Activated naive CD4-positive, alpha-beta T cell treated with anti-CD3 and anti-CD28 coated beads, Interleukin-2, amount 50 U/mL, for 24 hours (primary cell): ENCODE results near the gene KDM2A.

Source experiments
- H3K27ac Mint-ChIP-seq: one replicate; pipeline ENCODE4 v1.8.0; 2021; ENCODE audit warnings: mild to moderate bottlenecking, mixed read lengths
- H3K27me3 Mint-ChIP-seq: one replicate; pipeline ENCODE4 v1.8.0; 2021; ENCODE audit warnings: mixed read lengths
- H3K36me3 Mint-ChIP-seq: one replicate; pipeline ENCODE4 v1.8.0; 2021; ENCODE audit warnings: mixed read lengths
- H3K4me1 Mint-ChIP-seq: one replicate; pipeline ENCODE4 v1.8.0; 2021; ENCODE audit warnings: mixed read lengths
- H3K4me3 Mint-ChIP-seq: one replicate; pipeline ENCODE4 v1.8.0; 2021; ENCODE audit warnings: mild to moderate bottlenecking, mixed read lengths
- H3K9me3 Mint-ChIP-seq: one replicate; pipeline ENCODE4 v1.8.0; 2021; ENCODE audit warnings: mixed read lengths

Gene KDM2A

DNA sequence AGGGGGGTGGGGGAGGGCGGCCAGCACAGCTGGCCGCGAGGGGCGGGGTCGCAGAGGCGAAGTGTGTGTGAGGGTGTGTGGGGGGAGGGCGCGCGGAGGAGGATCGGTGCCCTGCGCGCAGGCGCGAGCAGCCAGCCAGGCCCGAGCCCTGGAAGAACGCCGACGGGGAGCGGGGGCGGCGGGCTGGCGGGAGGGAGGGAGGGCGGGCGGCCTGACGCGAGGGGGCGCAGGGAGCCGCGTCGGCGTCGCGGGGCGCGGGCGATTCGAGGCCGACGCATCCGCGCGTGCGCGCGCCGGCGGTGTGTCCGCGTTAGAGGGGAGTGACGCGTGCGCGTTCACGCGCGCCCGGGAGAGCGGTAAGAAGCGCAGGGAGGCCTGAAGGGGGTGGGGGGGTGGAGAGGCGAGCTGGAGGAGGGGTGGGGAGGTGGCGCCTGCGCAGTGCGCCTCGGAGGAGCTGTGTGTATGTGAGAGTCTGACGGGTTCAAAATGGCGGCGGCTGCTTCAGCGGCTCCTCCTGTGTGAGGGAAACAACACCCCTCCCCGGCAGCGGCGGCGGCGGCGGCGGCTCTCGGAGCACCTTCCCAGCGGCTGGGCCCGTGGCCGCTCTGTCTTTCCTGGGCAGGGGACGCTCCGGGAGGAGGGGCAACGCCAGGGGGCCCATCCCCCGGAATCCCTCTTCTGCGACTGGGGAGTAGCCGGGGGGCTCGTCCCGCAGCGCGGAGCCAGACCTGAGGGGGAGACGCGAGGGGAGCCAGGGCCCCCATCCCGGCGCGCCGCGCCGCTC lies at the start of gene KDM2A:
Gene KDM2A, plus strand, starts transcription at position 463 of the 784 bp plus-strand sequence. CDS start 2,054 bp downstream, outside the sequence.
- H3K9me3 Mint-ChIP-seq = no peaks in the 10 kb centered on the region
- peaks cover 8% of the 10 kb centered on the region for H3K36me3 Mint-ChIP-seq
- H3K27me3 Mint-ChIP-seq = no peaks in the 10 kb centered on the region
- H3K27ac Mint-ChIP-seq = peak within 1 kb of the TSS; percentile 97
- peaks cover 36% of the 10 kb centered on the region for H3K4me1 Mint-ChIP-seq
- H3K4me3 Mint-ChIP-seq = peak within 1 kb of the TSS; percentile 99

DNA sequence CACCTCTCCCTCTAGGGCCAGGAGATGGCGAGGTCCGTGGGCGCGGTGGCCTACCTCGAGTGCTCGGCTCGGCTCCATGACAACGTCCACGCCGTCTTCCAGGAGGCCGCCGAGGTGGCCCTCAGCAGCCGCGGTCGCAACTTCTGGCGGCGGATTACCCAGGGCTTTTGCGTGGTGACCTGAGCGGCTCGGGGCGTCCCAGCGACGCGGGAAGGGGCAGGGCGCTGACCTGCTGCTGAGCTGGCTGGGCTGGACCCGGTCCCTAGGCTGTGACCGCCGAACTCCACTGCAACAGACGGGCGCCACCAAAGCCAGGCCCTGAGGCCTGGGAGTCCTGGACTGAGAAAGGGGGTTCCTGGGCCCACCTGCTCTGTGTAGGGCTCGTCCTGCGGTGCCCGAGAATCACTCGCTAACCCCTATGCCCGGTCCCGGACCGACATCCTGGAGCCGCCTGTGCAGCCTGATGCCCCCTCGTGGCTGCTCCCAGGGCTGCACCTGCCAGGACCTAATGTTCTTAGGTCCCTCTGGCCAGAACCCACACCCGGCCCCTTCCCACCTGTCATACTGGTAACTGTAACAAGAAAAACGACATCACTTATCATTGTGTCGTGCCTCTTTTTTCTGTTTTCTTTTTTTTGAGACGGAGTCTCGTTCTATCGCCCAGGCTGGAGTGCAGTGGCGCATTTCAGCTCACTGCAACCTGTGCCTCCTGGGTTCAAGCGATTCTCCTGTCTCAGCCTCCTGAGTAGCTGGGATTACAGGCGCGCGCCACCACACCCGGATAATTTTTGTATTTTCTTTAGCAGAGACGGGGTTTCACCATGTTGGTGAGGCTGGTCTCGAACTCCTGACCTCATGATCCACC lies 47.4 kb upstream of the KDM2A start:
- H3K27me3 Mint-ChIP-seq = no peaks in the 10 kb centered on the region
- H3K4me3 Mint-ChIP-seq = peak overlapping the region; percentile 58
- no peak overlapping the region for H3K27ac Mint-ChIP-seq
- H3K4me1 Mint-ChIP-seq = peaks cover 3% of the 10 kb centered on the region
- H3K9me3 Mint-ChIP-seq = no peaks in the 10 kb centered on the region
- no peaks in the 10 kb centered on the region for H3K36me3 Mint-ChIP-seq

DNA sequence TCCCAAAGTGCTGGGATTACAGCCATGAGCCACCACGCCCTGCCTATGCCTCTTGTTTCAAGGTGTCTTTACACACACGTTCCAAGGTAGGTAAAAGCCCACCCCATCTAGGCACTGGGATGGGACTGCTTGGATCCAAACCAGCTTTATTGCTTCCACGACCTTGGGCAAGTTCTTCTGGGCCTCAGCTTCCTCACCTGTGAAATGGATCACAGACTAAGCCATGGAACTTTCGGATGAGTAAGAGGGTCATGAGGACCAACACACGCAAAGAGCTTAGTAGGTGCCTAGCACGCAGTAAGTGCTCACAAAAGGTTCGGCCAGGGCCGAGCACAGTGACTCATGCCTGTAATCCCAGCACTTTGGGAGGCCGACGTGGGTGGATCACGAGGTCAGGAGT lies 46.8 kb upstream of the KDM2A start:
- Mint-ChIP-seq H3K27ac (no peak overlapping the region), H3K27me3 (no peaks in the 10 kb centered on the region), H3K9me3 (no peaks in the 10 kb centered on the region), H3K36me3 (no peaks in the 10 kb centered on the region), H3K4me3 (no peak overlapping the region), H3K4me1 (peaks cover 3% of the 10 kb centered on the region)

DNA sequence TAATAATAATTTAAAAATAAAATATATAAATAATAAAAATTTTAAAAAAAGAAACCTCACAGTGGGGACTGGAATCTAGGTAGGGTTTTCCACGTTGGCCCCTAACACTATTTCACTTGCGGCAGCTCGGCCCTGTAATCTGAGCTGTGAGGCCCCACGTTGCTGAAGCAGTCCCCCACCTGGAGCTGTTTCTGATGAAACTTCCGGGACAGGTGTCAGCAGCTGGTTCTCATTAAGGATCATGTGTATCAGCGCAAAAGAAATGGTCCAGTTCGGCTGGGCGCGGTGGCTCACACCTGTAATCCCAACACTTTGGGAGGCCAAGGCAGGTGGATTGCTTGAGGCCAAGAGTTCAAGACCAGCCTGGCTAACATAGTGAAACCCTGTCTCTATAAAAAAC lies 45.2 kb upstream of the KDM2A start:
- Mint-ChIP-seq H3K27ac (no peak overlapping the region), H3K4me3 (no peak overlapping the region), H3K9me3 (no peaks in the 10 kb centered on the region), H3K36me3 (no peaks in the 10 kb centered on the region), H3K27me3 (no peaks in the 10 kb centered on the region), H3K4me1 (peaks cover 3% of the 10 kb centered on the region)

DNA sequence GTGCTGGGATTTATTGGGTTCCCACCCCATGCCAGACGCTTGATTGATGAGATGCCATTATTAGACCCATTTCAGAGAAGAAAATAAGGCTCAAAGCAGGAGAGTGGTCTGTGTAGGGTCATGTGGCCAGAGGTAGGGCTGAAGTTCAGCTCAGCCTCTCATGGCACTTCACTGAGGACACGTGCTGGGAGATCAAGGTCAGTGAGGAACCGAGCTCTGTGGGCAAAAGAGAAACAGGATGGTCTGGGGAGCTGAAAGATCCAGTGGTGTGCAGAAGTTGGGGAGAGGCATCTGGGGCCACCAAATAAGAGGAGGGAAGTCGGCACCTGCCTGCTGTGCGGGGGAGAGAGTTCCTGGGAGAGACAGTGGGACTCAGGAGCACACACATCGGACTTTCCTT lies 42.9 kb upstream of the KDM2A start:
- Mint-ChIP-seq H3K4me1 (peaks cover 3% of the 10 kb centered on the region), H3K9me3 (no peaks in the 10 kb centered on the region), H3K27me3 (no peaks in the 10 kb centered on the region), H3K36me3 (no peaks in the 10 kb centered on the region), H3K27ac (no peak overlapping the region), H3K4me3 (no peak overlapping the region)

DNA sequence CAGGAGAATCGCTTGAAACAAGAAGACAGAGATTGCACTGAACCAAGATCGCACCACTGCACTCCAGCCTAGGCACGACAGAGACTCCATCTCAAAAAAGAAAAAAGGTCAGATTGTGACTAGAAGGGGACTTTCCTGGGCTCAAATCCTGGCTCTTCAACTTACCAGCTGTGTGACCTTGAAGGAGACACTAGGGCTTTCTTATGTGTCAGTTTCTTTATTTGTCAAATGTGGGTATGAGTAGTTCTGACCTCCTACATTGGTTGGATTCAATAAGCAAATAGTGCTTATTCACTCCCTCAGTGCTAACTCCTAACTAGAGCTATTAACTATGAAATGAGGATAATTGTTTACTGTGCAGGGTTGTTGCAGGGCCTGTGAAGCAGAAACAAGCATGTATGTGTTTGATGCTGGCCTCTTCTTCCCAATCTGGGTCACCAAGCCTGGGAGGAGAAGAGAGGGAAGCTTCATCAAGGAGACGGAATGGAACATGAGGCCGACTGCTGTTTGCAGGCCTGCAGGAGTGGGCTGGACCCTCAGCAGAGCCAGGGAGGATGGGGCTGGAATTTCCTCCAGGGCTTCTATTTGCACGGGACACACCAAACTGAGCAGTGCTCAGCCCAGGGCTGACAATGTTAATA lies 39.9 kb upstream of the KDM2A start:
- H3K36me3 Mint-ChIP-seq = no peaks in the 10 kb centered on the region
- no peak overlapping the region for H3K4me3 Mint-ChIP-seq
- H3K4me1 Mint-ChIP-seq = peaks cover 10% of the 10 kb centered on the region
- no peaks in the 10 kb centered on the region for H3K27me3 Mint-ChIP-seq
- no peak overlapping the region for H3K27ac Mint-ChIP-seq
- no peaks in the 10 kb centered on the region for H3K9me3 Mint-ChIP-seq

DNA sequence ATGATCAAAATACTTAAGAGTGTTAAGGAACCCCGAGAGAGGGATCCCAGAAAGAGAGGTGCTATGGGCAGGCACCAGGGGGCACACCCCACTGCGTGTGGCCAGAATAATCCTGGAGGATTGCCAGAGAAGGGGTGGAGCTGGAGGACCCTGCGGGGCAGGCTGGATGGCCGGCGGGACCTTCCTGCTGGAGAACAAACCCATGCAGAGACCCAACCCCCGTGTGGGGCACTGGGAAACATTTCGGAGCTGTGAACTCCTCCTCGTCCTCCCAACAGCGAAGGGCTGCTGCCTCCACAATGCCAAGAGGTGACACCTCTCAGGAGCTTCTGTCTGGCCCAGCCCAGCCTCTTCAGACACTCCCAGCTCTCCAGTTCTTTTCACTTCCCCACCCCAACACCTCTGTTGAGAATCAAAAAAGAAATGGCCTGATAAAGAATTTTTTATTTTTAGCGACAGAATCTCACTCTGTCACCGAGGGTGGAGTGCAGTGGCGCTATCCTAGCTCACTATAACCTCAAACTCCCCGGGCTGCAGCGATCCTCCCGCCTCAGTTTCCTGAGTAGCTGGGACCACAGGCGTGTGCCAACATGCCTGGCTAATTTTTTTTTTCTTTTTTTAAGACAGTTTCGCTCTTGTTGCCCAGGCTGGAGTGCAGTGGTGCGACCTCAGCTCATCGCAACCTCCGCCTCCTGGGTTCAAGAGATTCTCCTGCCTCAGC lies 36.8 kb upstream of the KDM2A start:
- peaks cover 10% of the 10 kb centered on the region for H3K4me1 Mint-ChIP-seq
- H3K36me3 Mint-ChIP-seq = no peaks in the 10 kb centered on the region
- H3K27ac Mint-ChIP-seq = no peak overlapping the region
- no peaks in the 10 kb centered on the region for H3K9me3 Mint-ChIP-seq
- H3K4me3 Mint-ChIP-seq = peak overlapping the region; percentile 61
- H3K27me3 Mint-ChIP-seq = no peaks in the 10 kb centered on the region

DNA sequence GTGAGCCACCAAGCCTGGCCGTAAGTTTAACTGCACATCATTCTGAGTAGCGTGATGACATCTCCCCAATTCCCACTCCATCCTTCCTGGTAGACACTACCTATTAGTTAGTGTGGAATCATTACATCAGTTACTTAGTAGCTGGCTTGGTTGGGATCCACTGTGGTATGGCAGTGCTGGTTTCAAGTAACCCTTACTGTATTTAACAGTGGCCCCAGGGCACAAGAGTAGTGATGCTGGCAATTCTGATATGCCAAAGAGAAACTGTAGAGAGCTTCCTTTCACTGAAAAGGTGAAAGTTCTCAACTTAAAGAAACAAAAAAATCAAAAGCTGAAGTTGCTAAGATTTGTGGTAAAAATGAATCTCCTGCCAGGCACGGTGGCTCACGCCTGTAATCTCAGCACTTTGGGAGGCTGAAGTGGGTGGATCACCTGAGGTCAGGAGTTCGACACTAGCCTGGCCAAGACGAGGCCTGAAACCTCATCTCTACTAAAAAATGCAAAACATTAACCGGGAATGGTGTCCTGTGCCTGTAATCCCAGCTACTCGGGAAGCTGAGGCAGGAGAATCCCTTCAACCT lies 35.2 kb upstream of the KDM2A start:
- H3K4me1 Mint-ChIP-seq = peaks cover 10% of the 10 kb centered on the region
- no peaks in the 10 kb centered on the region for H3K9me3 Mint-ChIP-seq
- no peaks in the 10 kb centered on the region for H3K36me3 Mint-ChIP-seq
- H3K4me3 Mint-ChIP-seq = peak overlapping the region; percentile 23
- no peaks in the 10 kb centered on the region for H3K27me3 Mint-ChIP-seq
- H3K27ac Mint-ChIP-seq = no peak overlapping the region

DNA sequence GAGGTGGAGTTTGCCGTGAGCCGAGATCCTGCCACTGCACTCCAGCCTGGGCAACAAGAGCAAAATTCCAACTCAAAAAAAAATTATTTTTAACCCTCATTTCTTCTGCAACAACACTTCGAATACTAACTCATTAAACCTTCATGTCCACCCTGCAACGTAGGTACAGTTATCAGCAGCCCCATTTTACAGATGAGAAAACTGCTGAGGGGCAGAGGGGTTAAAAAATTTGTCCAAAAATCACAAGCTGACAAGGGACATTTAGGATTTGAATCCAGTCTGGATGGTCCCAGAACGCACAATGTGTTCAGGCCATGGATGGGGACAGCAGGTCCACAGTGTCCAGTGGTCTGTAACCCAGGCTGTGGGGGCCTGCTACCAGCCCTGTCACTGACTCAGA lies 33.4 kb upstream of the KDM2A start:
- peaks cover 10% of the 10 kb centered on the region for H3K4me1 Mint-ChIP-seq
- no peak overlapping the region for H3K27ac Mint-ChIP-seq
- no peaks in the 10 kb centered on the region for H3K9me3 Mint-ChIP-seq
- no peaks in the 10 kb centered on the region for H3K36me3 Mint-ChIP-seq
- no peak overlapping the region for H3K4me3 Mint-ChIP-seq
- H3K27me3 Mint-ChIP-seq = no peaks in the 10 kb centered on the region

DNA sequence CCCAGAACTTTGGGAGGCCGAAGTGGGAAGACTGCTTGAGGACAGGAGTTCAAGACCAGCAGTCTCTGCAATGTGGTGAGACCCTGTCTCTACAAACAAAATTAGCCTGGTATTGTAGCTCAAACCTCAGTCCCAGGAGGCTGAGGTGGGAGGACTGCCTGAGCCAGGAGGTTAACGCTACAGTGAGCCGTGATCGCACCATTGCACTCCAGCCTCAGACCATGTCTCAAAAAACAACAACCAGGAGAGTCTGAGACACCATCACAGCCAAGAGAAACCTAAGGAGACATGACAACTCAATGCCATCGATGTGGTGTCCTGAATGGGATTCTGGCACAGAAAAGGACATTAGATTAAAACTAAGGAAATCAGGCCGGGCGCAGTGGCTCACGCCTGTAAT lies 28.3 kb upstream of the KDM2A start:
- H3K27me3 Mint-ChIP-seq = no peaks in the 10 kb centered on the region
- H3K4me1 Mint-ChIP-seq = no peaks in the 10 kb centered on the region
- H3K27ac Mint-ChIP-seq = no peak overlapping the region
- no peak overlapping the region for H3K4me3 Mint-ChIP-seq
- no peaks in the 10 kb centered on the region for H3K36me3 Mint-ChIP-seq
- H3K9me3 Mint-ChIP-seq = no peaks in the 10 kb centered on the region

DNA sequence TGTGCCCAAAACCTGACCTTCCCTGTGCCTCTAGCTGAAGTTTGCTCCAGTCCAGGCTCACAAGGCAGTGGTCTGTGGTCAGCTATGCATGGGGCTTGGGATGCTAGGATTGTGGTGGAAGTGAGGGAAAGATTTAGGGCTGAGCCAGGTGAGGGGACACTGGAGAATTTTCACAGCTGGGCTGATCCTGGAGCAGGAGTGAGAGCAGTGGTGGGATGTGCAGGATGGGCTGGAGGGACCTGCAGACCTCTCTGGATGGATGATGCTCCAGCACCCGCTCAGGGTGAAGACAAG lies 23.9 kb upstream of the KDM2A start:
- Mint-ChIP-seq H3K9me3 (no peaks in the 10 kb centered on the region), H3K27ac (no peak overlapping the region), H3K27me3 (no peaks in the 10 kb centered on the region)

DNA sequence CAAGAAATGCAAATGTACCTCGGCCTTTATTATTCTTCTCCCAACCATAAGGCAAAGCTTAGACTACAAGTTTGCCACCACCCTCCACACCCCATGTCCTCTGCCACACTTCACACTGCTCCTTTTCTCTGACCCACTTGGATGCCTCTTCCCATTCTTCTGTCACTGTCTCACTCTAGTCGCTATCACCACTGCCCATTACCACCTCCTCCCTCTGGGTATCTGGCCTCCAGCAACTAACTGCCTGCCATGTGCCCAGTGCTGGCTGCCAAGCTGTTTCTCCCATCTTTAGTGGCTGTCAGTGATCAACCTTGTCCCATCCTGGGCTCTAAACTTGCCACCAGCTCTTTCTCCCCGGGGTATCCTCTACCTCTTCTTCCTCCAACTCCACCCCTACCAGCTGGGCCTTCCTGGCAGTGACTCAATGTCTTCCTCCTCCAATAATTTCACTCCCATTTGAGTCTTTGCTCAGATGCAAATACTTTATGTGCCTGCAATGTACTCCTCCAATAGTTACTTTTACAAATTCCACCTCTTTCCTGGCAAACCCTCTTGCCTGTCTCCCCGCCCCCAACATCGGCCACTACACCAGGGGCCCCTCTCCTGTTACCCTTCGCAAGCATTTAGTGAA lies 20.1 kb upstream of the KDM2A start:
- no peaks in the 10 kb centered on the region for H3K9me3 Mint-ChIP-seq
- no peak overlapping the region for H3K27ac Mint-ChIP-seq
- peaks cover 22% of the 10 kb centered on the region for H3K4me1 Mint-ChIP-seq
- no peaks in the 10 kb centered on the region for H3K27me3 Mint-ChIP-seq
- no peak overlapping the region for H3K4me3 Mint-ChIP-seq
- no peaks in the 10 kb centered on the region for H3K36me3 Mint-ChIP-seq

More for the DNA sequence above, 23.9 kb upstream of the KDM2A start:
- Mint-ChIP-seq H3K4me3 (no peak overlapping the region), H3K36me3 (no peaks in the 10 kb centered on the region), H3K4me1 (peaks cover 7% of the 10 kb centered on the region)

DNA sequence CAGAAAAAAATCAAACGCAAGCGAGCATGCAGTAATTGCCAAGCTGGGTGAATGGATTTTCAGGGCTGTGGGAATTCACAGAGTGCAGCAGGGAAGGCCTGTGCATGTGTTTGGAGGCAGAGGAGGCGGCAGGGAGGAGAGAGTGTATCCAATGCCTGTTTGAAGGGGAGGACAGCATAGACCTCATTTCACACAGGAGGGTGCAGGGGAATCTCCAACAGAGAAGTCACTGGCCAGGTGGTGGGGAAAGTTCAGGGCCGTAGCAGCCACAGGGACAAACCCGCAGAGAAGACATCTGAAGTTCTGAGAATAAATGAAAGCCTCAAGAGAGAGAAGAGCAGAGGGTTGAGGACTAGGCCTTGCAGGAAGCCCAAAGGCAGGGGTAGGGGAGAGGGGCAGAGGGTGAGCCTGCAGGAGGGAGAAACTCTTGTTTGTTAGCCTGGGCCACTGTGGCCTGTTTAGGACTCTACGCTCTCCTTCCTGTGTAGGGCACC lies 19.2 kb upstream of the KDM2A start:
- Mint-ChIP-seq H3K4me3 (no peak overlapping the region), H3K4me1 (peaks cover 30% of the 10 kb centered on the region), H3K27me3 (no peaks in the 10 kb centered on the region), H3K27ac (peak overlapping the region; percentile 92), H3K9me3 (no peaks in the 10 kb centered on the region), H3K36me3 (no peaks in the 10 kb centered on the region)

DNA sequence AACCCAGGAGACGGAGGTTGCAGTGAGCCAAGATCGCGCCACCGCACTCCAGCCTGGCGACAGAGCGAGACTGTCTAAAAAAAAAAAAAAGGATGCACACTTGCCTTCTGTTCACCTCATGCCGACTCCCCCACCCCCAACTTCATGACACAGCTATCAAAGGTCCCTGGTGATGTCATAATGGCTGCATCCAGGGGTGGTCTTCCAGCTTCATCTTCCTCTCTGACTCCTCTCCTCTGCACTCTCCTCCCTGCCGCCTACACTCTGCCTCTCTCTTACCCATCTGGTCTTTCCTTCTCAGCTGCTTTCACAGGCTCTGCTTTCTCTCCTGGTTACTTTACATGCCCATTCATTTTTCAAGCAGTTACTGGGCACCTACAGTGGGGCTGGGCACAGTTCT lies 16.4 kb upstream of the KDM2A start:
- peaks cover 41% of the 10 kb centered on the region for H3K4me1 Mint-ChIP-seq
- no peak overlapping the region for H3K4me3 Mint-ChIP-seq
- H3K9me3 Mint-ChIP-seq = no peaks in the 10 kb centered on the region
- H3K27me3 Mint-ChIP-seq = no peaks in the 10 kb centered on the region
- no peaks in the 10 kb centered on the region for H3K36me3 Mint-ChIP-seq
- peak overlapping the region; percentile 38 for H3K27ac Mint-ChIP-seq

DNA sequence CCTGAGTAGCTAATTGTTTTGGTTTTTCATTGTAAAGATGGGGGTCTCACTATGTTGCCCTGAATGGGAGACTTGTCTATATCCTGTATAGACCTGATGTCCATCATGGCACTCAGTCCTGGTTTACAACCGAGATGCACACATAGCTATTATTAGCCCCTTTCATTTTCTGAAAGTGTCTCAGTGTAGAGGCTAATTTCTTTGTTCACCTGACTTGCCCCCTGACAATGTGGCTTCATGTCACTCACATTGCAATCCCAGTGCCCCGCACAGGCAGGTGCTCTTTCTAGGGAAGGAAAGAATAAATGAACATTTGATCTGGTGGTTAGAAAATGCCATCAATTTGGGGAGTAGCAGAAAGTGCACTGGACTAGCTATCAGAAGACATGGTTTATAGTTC lies 13.1 kb upstream of the KDM2A start:
- Mint-ChIP-seq H3K4me3 (no peak overlapping the region), H3K4me1 (peaks cover 30% of the 10 kb centered on the region), H3K9me3 (no peaks in the 10 kb centered on the region), H3K36me3 (no peaks in the 10 kb centered on the region), H3K27ac (no peak overlapping the region), H3K27me3 (no peaks in the 10 kb centered on the region)
